B cell (primary cell): ENCODE results near the gene CAMK1. TPM values are rescaled to one million over a fixed set of nuclear protein-coding genes. Genes with fewer than 3 reads are reported as not detected.

Source experiments
- ATAC-seq: fragments of 200-7000 bp; cut with Tn5 transposase; one replicate; pipeline ENCODE4 v1.10.0; 2021; ENCODE audit warnings: low read depth, mild to moderate bottlenecking, moderate number of reproducible peaks, moderate library complexity
- CTCF ChIA-PET: fragments of 350-600 bp; sonication (Branson Sonifier 250); formaldehyde crosslinking; loops from one replicate; lab custom pipeline; 2021; ENCODE audit warnings: antibody characterized with exemption, inconsistent platforms; lab: Charles Lee
- POLR2A ChIA-PET: fragments of 350-600 bp; sonication (Branson Sonifier 250); formaldehyde crosslinking; loops from one replicate; lab custom pipeline; 2021; ENCODE audit warnings: antibody characterized with exemption; lab: Charles Lee
- DNase-seq: peaks from one replicate; pipeline ENCODE4 v3.0.0; 2013
- H2AFZ ChIP-seq: 2 replicates; pipeline ENCODE4 v1.6.1; 2012; ENCODE audit warnings: mild to moderate bottlenecking, low read depth, low read length; ENCODE audit not compliant: insufficient read depth, poor library complexity, severe bottlenecking
- H3K27ac ChIP-seq, 2 donors: 1 replicate in 1 of 2; 2 replicates in 1 of 2; pipeline ENCODE4 v1.5.1; 2012 to 2013; ENCODE audit warnings: low read length in 2 of 2, mild to moderate bottlenecking in 2 of 2, moderate library complexity in 1 of 2
- H3K27me3 ChIP-seq, 4 experiments: fragments of 200-600 bp in 1 of 4; sonication (generic) in 1 of 4; replicated peaks in 1 of 4; 1 replicate in 2 of 4; 2 replicates in 2 of 4; pipeline versions ENCODE4 v1.6.1 to v1.7.0; 2013 to 2016; ENCODE audit warnings: low read length in 3 of 4, mild to moderate bottlenecking in 2 of 4, mixed read lengths in 1 of 4, moderate library complexity in 1 of 4; ENCODE audit not compliant: insufficient read depth in 4 of 4, control insufficient read depth in 3 of 4; ENCODE audit errors: control extremely low read depth in 1 of 4
- H3K36me3 ChIP-seq, 2 experiments: replicated peaks in 1 of 2; 1 replicate in 1 of 2; 2 replicates in 1 of 2; pipeline versions ENCODE4 v1.6.1 to v1.7.1; 2013; ENCODE audit warnings: low read length in 1 of 2; ENCODE audit not compliant: insufficient read depth in 2 of 2, control insufficient read depth in 1 of 2; ENCODE audit errors: control extremely low read depth in 1 of 2, extremely low read depth in 1 of 2
- H3K4me1 ChIP-seq, 2 donors: fragments of 200-600 bp in 1 of 2; sonication (generic) in 1 of 2; 1 replicate in 1 of 2; 2 replicates in 1 of 2; pipeline versions ENCODE4 v1.5.1 to v1.6.1; 2013 to 2017; ENCODE audit warnings: low read length in 2 of 2; ENCODE audit not compliant: control insufficient read depth in 2 of 2, insufficient read depth in 2 of 2
- H3K4me2 ChIP-seq: replicated peaks from 2 replicates; pipeline ENCODE3; 2012; ENCODE audit warnings: mild to moderate bottlenecking, low read depth, low read length; ENCODE audit not compliant: poor library complexity, severe bottlenecking
- H3K4me3 ChIP-seq, 5 experiments: fragments of 200-600 bp in 1 of 5; sonication (generic) in 1 of 5; 1 replicate in 3 of 5; 2 replicates in 2 of 5; pipeline versions ENCODE4 v1.5.1 to v1.7.0; 2011 to 2016; ENCODE audit warnings: low read length in 4 of 5, mild to moderate bottlenecking in 4 of 5, low read depth in 2 of 5, control low read depth in 1 of 5, moderate library complexity in 1 of 5; ENCODE audit not compliant: insufficient read depth in 1 of 5; ENCODE audit errors: control extremely low read depth in 1 of 5, extremely low read depth in 1 of 5
- H3K79me2 ChIP-seq: fragments of 200-600 bp; sonication (generic); one replicate; pipeline ENCODE4 v1.6.0; 2016; ENCODE audit warnings: low read length; ENCODE audit not compliant: control insufficient read depth, insufficient read depth
- H3K9ac ChIP-seq: fragments of 200-600 bp; sonication (generic); 2 replicates; pipeline ENCODE4 v1.6.1; 2017; ENCODE audit warnings: mild to moderate bottlenecking, low read length, moderate library complexity
- H3K9me3 ChIP-seq, 3 donors: one replicate each; pipeline versions ENCODE4 v1.6.1 to v1.7.1; 2013; ENCODE audit warnings: low read length in 2 of 3; ENCODE audit not compliant: control insufficient read depth in 2 of 3, insufficient read depth in 1 of 3; ENCODE audit errors: control extremely low read depth in 1 of 3
- H4K20me1 ChIP-seq: 2 replicates; pipeline ENCODE4 v1.6.0; 2012; ENCODE audit warnings: mild to moderate bottlenecking, low read length; ENCODE audit not compliant: insufficient read depth, control insufficient read depth, poor library complexity, severe bottlenecking
- H3K27ac Mint-ChIP-seq: one replicate; pipeline ENCODE4 v1.8.0; 2021; ENCODE audit warnings: mixed read lengths
- H3K27me3 Mint-ChIP-seq: one replicate; pipeline ENCODE4 v1.8.0; 2021; ENCODE audit warnings: mixed read lengths
- H3K4me1 Mint-ChIP-seq: one replicate; pipeline ENCODE4 v1.8.0; 2021; ENCODE audit warnings: mixed read lengths
- H3K4me3 Mint-ChIP-seq: one replicate; pipeline ENCODE4 v1.8.0; 2021; ENCODE audit warnings: mixed read lengths
- H3K9me3 Mint-ChIP-seq: one replicate; pipeline ENCODE4 v1.8.0; 2022; ENCODE audit warnings: mixed read lengths; ENCODE audit not compliant: insufficient read depth
- EZH2 ChIP-seq: IDR thresholded peaks from 2 replicates; pipeline ENCODE4 v1.6.1; 2012; ENCODE audit warnings: borderline replicate concordance, low read depth, mild to moderate bottlenecking, moderate library complexity, low read length; ENCODE audit not compliant: insufficient read depth, poor library complexity, severe bottlenecking
- WGBS: methylation state at CpG from one replicate; pipeline ENCODE4 v1.1.5; 2013; ENCODE audit warnings: missing lambda C conversion rate; ENCODE audit not compliant: insufficient coverage; 5-methylcytosine and 5-hydroxymethylcytosine counted together
- intact Hi-C: fragments of 100-400 bp; cut with micrococcal nuclease; formaldehyde crosslinking; loops from one replicate; pipeline ENCODE4 v1.10.0; 2022
- polyA plus RNA-seq: library from polyadenylated mRNA; depleted of rRNA; stranded (reverse); fragments of >200 nt; gene quantifications from 2 replicates; pipeline ENCODE4 v1.2.3, GENCODE V29; 2012
- total RNA-seq, 2 donors: library from RNA; stranded (reverse); fragments of 120-200 nt in 1 of 2; gene quantifications; 1 replicate in 1 of 2; 2 replicates in 1 of 2; pipeline versions ENCODE4 v1.2.3 to v1.2.4, GENCODE V29; 2013 to 2022
- TF ChIP-seq, protein P1 (sequence below): fragments of 200-600 bp; IDR thresholded peaks from one replicate; pipeline ENCODE4 v1.8.0; 2022; ENCODE audit warnings: antibody characterized with exemption, mild to moderate bottlenecking

The CAMK1 gene
- total and polyA plus RNA-seq, 2 donors (not counting 1 experiment from before 2014, with no cell fraction given): 0.57 to 0.82 TPM

GRCh38 chr3:9761919-9762318, 7.8 kb downstream of the CAMK1 start:
- H3K27ac ChIP-seq: no peak overlapping the region
- Mint-ChIP-seq H3K27me3 (no peaks in the 10 kb centered on the region), H3K9me3 (no peaks in the 10 kb centered on the region), H3K4me3 (no peak overlapping the region), H3K4me1 (no peaks in the 10 kb centered on the region), H3K27ac (peak overlapping the region; percentile 10)
- H3K9me3 ChIP-seq: peaks cover 0 to 3% (median 0%) of the 10 kb centered on the region in 3 donors
- H3K4me2 ChIP-seq: no peak overlapping the region
- peaks cover 5 to 32% of the 10 kb centered on the region in 2 experiments for H3K36me3 ChIP-seq
- intact Hi-C loops: no loop called here
- H3K4me1 ChIP-seq: no peaks in the 10 kb centered on the region
- no peak for ATAC-seq
- no peak overlapping the region for H2AFZ ChIP-seq
- H3K79me2 ChIP-seq: peaks cover 3% of the 10 kb centered on the region
- H4K20me1 ChIP-seq: peaks cover 4% of the 10 kb centered on the region
- WGBS: 100% methylated on average over 5 of the region's 5 CpGs
- POLR2A ChIA-PET: interaction anchor here (0.7 kb wide), 1 partner anchor 28 kb away, joined by 3 read pairs; no protein-coding TSS in a partner anchor
- H3K9ac ChIP-seq: no peak overlapping the region
- TF ChIP-seq, protein P1, sequence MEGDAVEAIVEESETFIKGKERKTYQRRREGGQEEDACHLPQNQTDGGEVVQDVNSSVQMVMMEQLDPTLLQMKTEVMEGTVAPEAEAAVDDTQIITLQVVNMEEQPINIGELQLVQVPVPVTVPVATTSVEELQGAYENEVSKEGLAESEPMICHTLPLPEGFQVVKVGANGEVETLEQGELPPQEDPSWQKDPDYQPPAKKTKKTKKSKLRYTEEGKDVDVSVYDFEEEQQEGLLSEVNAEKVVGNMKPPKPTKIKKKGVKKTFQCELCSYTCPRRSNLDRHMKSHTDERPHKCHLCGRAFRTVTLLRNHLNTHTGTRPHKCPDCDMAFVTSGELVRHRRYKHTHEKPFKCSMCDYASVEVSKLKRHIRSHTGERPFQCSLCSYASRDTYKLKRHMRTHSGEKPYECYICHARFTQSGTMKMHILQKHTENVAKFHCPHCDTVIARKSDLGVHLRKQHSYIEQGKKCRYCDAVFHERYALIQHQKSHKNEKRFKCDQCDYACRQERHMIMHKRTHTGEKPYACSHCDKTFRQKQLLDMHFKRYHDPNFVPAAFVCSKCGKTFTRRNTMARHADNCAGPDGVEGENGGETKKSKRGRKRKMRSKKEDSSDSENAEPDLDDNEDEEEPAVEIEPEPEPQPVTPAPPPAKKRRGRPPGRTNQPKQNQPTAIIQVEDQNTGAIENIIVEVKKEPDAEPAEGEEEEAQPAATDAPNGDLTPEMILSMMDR: no peak
- TF ChIP-seq EZH2: no peak
- no peak for DNase-seq
- no peak overlapping the region for H3K4me3 ChIP-seq
- no peaks in the 10 kb centered on the region for H3K27me3 ChIP-seq
- CTCF ChIA-PET: no interaction called here

- Histone ChIP-seq H3K4me3 (no peak overlapping the region), H3K4me1 (no peaks in the 10 kb centered on the region), H3K27me3 (no peaks in the 10 kb centered on the region), H3K36me3 (peaks cover 3 to 42% of the 10 kb centered on the region in 2 experiments), H3K27ac (no peak overlapping the region), H4K20me1 (peaks cover 6% of the 10 kb centered on the region), H2AFZ (no peak overlapping the region), H3K9ac (no peak overlapping the region), H3K4me2 (no peak overlapping the region), H3K9me3 (peaks cover 0 to 3% (median 0%) of the 10 kb centered on the region in 3 donors), H3K79me2 (peaks cover 7% of the 10 kb centered on the region)
- no peaks in the 10 kb centered on the region for H3K27me3 Mint-ChIP-seq
- ChIA-PET POLR2A (no interaction called here), CTCF (interaction anchor here (0.6 kb wide), 1 partner anchor 16 kb away, joined by 4 read pairs; no protein-coding TSS in a partner anchor)
- DNase-seq (no peak), ATAC-seq (no peak)
- 95% methylated on average over 6 of the region's 10 CpGs for WGBS
- no peaks in the 10 kb centered on the region for H3K9me3 Mint-ChIP-seq
- TF ChIP-seq EZH2: no peak
- TF ChIP-seq, protein P1: no peak
- no peaks in the 10 kb centered on the region for H3K4me1 Mint-ChIP-seq
- no peak overlapping the region for H3K4me3 Mint-ChIP-seq
- intact Hi-C loops: no loop called here
- no peak overlapping the region for H3K27ac Mint-ChIP-seq
Measured at GRCh38 chr3:9760779-9761505, 8.8 kb downstream of the CAMK1 start.
